Activated CD4-positive, alpha-beta T cell treated with anti-CD3 and anti-CD28 coated beads, Interleukin-2, amount 50 U/mL, for 1 hour (primary cell): ENCODE results near the gene RPTOR.
"Not testable (repeated sequence)": the region's sequence is repeated elsewhere in the genome, so short reads cannot be mapped to it uniquely, and the experiment has no call there.

ENCODE experiments used
- DNase-seq: peaks from one replicate; pipeline ENCODE4 v3.0.0-alpha.2; 2020

RPTOR gene

GRCh38 chr17:80513201-80513600, 31.4 kb upstream of the RPTOR start:
- no peak for DNase-seq

GRCh38 chr17:80513892-80514291, 30.7 kb upstream of the RPTOR start:
- DNase-seq: no peak

- no peak for DNase-seq
These were observed 28.3 kb upstream of the RPTOR start for GRCh38 chr17:80516171-80516932.

- DNase-seq: no peak
These were observed 27.0 kb upstream of the RPTOR start for GRCh38 chr17:80517641-80518040.

- DNase-seq: no peak
These were observed 26.2 kb upstream of the RPTOR start for GRCh38 chr17:80518392-80518791.

GRCh38 chr17:80519091-80519781, 25.4 kb upstream of the RPTOR start:
- no peak for DNase-seq

GRCh38 chr17:80520810-80521455, 23.7 kb upstream of the RPTOR start:
- DNase-seq: no peak

- DNase-seq: no peak
These were observed 21.4 kb upstream of the RPTOR start for GRCh38 chr17:80523054-80523744.

GRCh38 chr17:80523956-80524712, 20.5 kb upstream of the RPTOR start:
- no peak for DNase-seq

GRCh38 chr17:80526116-80526910, 18.3 kb upstream of the RPTOR start:
- DNase-seq: no peak

GRCh38 chr17:80527016-80527645, 17.5 kb upstream of the RPTOR start:
- no peak for DNase-seq

GRCh38 chr17:80528536-80528935, 16.1 kb upstream of the RPTOR start:
- no peak for DNase-seq

- DNase-seq: no peak
These were observed 15.3 kb upstream of the RPTOR start for GRCh38 chr17:80529104-80529903.

GRCh38 chr17:80529904-80530292, 14.7 kb upstream of the RPTOR start:
- no peak for DNase-seq

- no peak for DNase-seq
These were observed 13.2 kb upstream of the RPTOR start for GRCh38 chr17:80531400-80531799.

GRCh38 chr17:80537386-80537785, 7.3 kb upstream of the RPTOR start:
- not testable (repeated sequence) for DNase-seq

GRCh38 chr17:80538484-80538883, 6.2 kb upstream of the RPTOR start:
- no peak for DNase-seq

- no peak for DNase-seq
These were observed 5.5 kb upstream of the RPTOR start for GRCh38 chr17:80539022-80539641.

GRCh38 chr17:80545499-80545826, 825 bp downstream of the RPTOR start:
- no peak for DNase-seq

GRCh38 chr17:80546267-80546666, 1.6 kb downstream of the RPTOR start:
- DNase-seq: no peak
